ENCODE results near the gene HHIPL1.

HHIPL1 gene

GRCh38 chr14:99703381-99703780 lies 58.5 kb downstream of the HHIPL1 start:
- Histone ChIP-seq H3K4me1 (peaks cover 14% of the 10 kb centered on the region), H3K4me2 (no peak overlapping the region), H3K27ac (no peak overlapping the region), H4K20me1 (no peaks in the 10 kb centered on the region), H3K27me3 (no peaks in the 10 kb centered on the region), H3K9ac (no peak overlapping the region), H3K4me3 (no peak overlapping the region), H3K9me3 (peaks cover 42% of the 10 kb centered on the region), H3K36me3 (peaks cover 10% of the 10 kb centered on the region)
- TF ChIP-seq Cebpa-rat (IDR thresholded peaks at IDR 0.05), result no peak

- Histone ChIP-seq H3K27me3 (no peaks in the 10 kb centered on the region), H3K4me3 (no peak overlapping the region), H3K36me3 (peaks cover 10% of the 10 kb centered on the region), H3K9ac (no peak overlapping the region), H3K9me3 (peaks cover 42% of the 10 kb centered on the region), H3K27ac (no peak overlapping the region), H3K4me2 (no peak overlapping the region), H4K20me1 (no peaks in the 10 kb centered on the region), H3K4me1 (peaks cover 7% of the 10 kb centered on the region)
- peak; percentile 56; the same call in 1 of the 2 replicates for TF ChIP-seq Cebpa-rat (IDR thresholded peaks at IDR 0.05)
Measured at GRCh38 chr14:99704037-99704436, 59.1 kb downstream of the HHIPL1 start.

DNA sequence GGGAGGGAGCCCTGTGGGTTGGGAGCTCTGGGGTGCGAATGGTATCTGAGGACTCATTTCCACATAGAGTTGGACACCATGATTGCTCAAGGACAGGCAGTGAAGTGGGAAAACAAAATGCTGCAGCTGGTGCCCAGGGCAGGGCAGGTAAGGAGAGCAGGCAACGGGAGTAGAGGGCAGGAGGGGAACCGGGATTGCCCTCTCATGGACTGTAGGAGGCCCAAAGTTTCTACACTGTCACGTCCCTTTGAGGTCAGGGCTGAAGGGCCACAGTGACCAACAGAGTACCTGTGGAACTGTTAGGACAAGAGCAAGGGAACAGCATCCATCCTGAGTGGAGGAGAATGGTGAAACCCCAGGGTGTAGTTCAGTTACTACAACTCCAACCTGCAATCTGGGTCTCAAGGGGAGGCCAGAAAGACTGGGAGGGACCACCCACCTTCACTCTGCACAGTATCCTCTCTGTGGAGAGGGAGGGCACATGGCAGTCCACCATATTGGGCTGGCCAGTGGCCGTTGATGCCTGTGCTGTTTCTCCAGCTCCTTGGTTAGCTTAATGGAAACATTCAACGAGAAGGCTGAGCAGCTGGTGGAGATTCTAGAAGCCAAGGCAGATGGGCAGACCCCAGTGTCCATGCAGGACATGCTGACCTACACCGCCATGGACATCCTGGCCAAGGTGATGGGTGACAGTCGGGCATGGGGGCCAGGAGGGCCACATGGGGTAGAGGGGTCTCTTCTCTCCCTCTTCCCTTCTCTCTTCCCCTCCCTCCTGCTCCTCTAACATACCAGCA lies 61.4 kb downstream of the HHIPL1 start:
- H3K27me3 ChIP-seq, result no peaks in the 10 kb centered on the region
- no peak for TF ChIP-seq Cebpa-rat (IDR thresholded peaks at IDR 0.05)
- H3K36me3 ChIP-seq, result peaks cover 10% of the 10 kb centered on the region
- no peaks in the 10 kb centered on the region for H4K20me1 ChIP-seq
- H3K27ac ChIP-seq, result no peak overlapping the region
- no peak overlapping the region for H3K9ac ChIP-seq
- H3K4me2 ChIP-seq, result no peak overlapping the region
- H3K4me1 ChIP-seq, result no peaks in the 10 kb centered on the region
- no peak overlapping the region for H3K4me3 ChIP-seq
- peaks cover 42% of the 10 kb centered on the region for H3K9me3 ChIP-seq

DNA sequence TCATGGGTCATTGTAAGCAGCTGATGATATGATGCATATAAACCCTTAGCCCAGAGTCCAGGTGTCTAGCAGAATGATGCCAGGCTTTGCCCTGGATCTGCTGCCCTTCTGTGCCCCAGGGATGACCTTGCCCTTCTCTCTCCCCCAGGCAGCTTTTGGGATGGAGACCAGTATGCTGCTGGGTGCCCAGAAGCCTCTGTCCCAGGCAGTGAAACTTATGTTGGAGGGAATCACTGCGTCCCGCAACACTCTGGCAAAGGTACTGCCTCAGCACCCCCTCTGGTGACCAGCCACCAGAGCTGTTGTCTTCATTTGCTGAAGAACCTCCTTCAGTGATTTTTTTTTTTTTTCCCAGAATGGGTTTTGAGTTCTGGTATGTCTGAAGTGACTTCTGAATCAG lies 62.5 kb downstream of the HHIPL1 start:
- peaks cover 10% of the 10 kb centered on the region for H3K36me3 ChIP-seq
- no peaks in the 10 kb centered on the region for H3K4me1 ChIP-seq
- H3K9me3 ChIP-seq, result peaks cover 32% of the 10 kb centered on the region
- H3K9ac ChIP-seq, result no peak overlapping the region
- H3K27ac ChIP-seq, result no peak overlapping the region
- H3K4me3 ChIP-seq, result no peak overlapping the region
- TF ChIP-seq Cebpa-rat (IDR thresholded peaks at IDR 0.05), result no peak
- no peaks in the 10 kb centered on the region for H3K27me3 ChIP-seq
- no peak overlapping the region for H3K4me2 ChIP-seq
- H4K20me1 ChIP-seq, result no peaks in the 10 kb centered on the region

DNA sequence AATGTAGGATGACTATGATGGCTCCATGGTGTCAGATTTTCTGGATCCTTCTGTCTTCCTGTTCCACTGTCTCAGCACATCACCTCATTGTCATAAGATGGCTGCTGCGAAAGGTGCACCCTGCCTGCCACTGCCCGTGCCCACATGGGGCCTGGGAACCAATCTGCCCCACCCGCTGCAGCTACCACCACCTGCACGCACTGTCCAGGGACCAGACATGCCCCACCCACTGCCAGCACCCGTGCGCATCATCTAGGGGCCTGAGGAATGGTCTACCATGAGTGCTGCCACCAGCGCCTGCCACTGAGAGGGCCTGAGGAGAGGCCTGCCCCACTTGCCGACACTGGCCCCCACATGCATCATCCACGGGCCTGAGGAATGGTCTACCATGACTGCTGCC lies 63.0 kb downstream of the HHIPL1 start:
- Histone ChIP-seq H3K9ac (no peak overlapping the region), H3K27ac (no peak overlapping the region), H3K9me3 (peaks cover 35% of the 10 kb centered on the region), H3K4me3 (no peak overlapping the region), H3K4me2 (no peak overlapping the region), H3K36me3 (peaks cover 10% of the 10 kb centered on the region), H4K20me1 (no peaks in the 10 kb centered on the region), H3K27me3 (no peaks in the 10 kb centered on the region), H3K4me1 (no peaks in the 10 kb centered on the region)
- TF ChIP-seq Cebpa-rat (IDR thresholded peaks at IDR 0.05), result no peak

DNA sequence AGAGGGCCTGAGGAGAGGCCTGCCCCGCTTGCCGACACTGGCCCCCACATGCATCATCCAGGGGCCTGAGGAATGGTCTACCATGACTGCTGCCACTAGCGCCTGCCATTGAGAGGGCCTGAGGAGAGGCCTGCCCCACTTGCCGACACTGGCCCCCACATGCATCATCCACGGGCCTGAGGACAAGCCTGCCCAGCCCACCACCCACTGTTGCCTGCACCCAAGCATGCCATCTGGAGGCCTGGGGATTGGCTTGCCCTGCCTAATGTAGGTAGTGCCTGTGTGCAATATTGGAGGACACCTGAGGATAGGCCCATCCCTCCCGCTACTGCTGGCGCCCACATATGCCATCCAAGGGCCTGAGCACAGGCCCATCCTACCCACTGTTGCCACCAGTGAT lies 63.5 kb downstream of the HHIPL1 start:
- H3K4me3 ChIP-seq, result no peak overlapping the region
- no peak for TF ChIP-seq Cebpa-rat (IDR thresholded peaks at IDR 0.05)
- H3K27me3 ChIP-seq, result no peaks in the 10 kb centered on the region
- H3K9ac ChIP-seq, result no peak overlapping the region
- no peaks in the 10 kb centered on the region for H3K4me1 ChIP-seq
- no peak overlapping the region for H3K4me2 ChIP-seq
- H4K20me1 ChIP-seq, result no peaks in the 10 kb centered on the region
- H3K9me3 ChIP-seq, result peaks cover 30% of the 10 kb centered on the region
- peaks cover 4% of the 10 kb centered on the region for H3K36me3 ChIP-seq
- no peak overlapping the region for H3K27ac ChIP-seq

GRCh38 chr14:99713972-99714371 lies 69.0 kb downstream of the HHIPL1 start:
- no peak for TF ChIP-seq Cebpa-rat (IDR thresholded peaks at IDR 0.05)
- H3K9me3 ChIP-seq, result 0 out of 2 replicates have a peak, but pooled peaks cover 6% of the 10 kb centered on the region
- no peaks in the 10 kb centered on the region for H3K36me3 ChIP-seq
- no peaks in the 10 kb centered on the region for H3K27me3 ChIP-seq
- H3K9ac ChIP-seq, result no peak overlapping the region
- H3K4me2 ChIP-seq, result no peak overlapping the region
- no peak overlapping the region for H3K27ac ChIP-seq
- no peak overlapping the region for H3K4me3 ChIP-seq
- H4K20me1 ChIP-seq, result no peaks in the 10 kb centered on the region
- peaks cover 31% of the 10 kb centered on the region for H3K4me1 ChIP-seq

- H3K9me3 ChIP-seq, result 0 out of 2 replicates have a peak, but pooled peaks cover 6% of the 10 kb centered on the region
- TF ChIP-seq Cebpa-rat (IDR thresholded peaks at IDR 0.05), result no peak
- H3K4me3 ChIP-seq, result no peak overlapping the region
- H4K20me1 ChIP-seq, result no peaks in the 10 kb centered on the region
- H3K27ac ChIP-seq, result no peak overlapping the region
- H3K27me3 ChIP-seq, result no peaks in the 10 kb centered on the region
- H3K4me2 ChIP-seq, result no peak overlapping the region
- H3K9ac ChIP-seq, result no peak overlapping the region
- H3K36me3 ChIP-seq, result no peaks in the 10 kb centered on the region
- peaks cover 37% of the 10 kb centered on the region for H3K4me1 ChIP-seq
Measured at GRCh38 chr14:99715266-99716000, 70.5 kb downstream of the HHIPL1 start.

DNA sequence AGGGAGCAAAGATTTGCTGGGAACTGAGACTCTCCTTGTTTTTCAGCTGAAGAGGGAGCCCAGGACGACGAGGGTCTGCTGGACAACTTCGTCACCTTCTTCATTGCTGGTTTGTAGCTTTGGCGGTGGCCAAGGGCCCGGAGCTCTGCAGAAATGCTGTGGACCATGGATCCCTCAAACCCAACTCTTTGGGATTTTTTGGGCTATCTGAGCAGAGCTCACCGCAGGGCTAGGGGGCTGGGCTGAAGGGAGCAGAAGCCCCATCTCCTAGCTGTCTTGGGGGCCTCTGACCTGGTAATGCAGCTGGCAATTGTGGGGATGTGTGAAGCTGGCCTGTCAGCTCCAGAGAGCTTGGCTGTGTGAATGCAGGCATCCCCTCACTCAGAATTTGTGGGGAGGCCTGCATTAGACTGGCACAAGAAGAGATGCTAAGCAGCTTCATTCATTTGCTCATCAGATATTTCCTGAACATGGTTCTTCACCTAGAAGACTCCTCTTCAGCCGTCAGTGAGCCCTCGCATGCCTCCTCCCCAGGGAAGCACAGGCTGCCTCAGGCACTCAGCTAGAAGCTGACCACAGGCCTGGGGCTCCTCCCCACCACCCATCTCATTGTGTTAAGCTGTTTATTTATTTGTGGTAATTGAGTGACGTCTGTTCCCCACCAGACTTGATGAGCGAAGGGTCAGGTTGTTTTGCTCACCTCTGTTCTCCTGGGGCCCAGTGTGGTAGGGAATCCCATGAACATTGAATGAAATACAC lies 71.3 kb downstream of the HHIPL1 start:
- Histone ChIP-seq H3K36me3 (no peaks in the 10 kb centered on the region), H3K4me2 (peak overlapping the region; percentile 81), H3K4me1 (peaks cover 37% of the 10 kb centered on the region), H3K4me3 (no peak overlapping the region), H3K27me3 (no peaks in the 10 kb centered on the region), H3K27ac (no peak overlapping the region; the same call in 1 of the 2 replicates), H3K9ac (no peak overlapping the region), H3K9me3 (0 out of 2 replicates have a peak, but pooled peaks cover 6% of the 10 kb centered on the region), H4K20me1 (no peaks in the 10 kb centered on the region)
- no peak for TF ChIP-seq Cebpa-rat (IDR thresholded peaks at IDR 0.05)
